HG02884 (cell line): ENCODE results near the gene GSS.

ENCODE experiments used
- ATAC-seq: cut with Tn5 transposase; IDR thresholded peaks from one replicate; pipeline ENCODE4 v1.9.1; 2021; ENCODE audit warnings: mild to moderate bottlenecking, moderate library complexity; ENCODE audit not compliant: unreplicated experiment

GSS gene

DNA sequence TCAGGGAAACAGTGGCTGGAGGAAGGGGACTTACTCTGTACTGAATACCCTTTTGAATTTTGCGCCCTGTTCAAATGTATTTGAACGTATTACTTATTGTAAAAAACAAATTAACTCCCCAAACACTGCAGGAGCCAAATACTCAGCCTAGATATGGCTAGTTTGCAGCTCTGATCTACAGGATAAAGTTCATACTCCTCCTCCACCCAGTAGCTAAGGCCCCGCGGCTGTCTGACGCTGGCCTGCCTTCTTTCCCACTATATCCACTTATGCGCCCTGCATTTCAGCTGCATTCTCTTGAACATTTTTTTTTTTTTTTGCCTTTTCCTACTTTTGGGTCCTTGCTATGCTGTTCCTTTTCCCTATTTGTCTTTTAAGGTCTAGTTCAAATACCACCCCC, 6.5 kb downstream of the GSS start:
- no peak for ATAC-seq

DNA sequence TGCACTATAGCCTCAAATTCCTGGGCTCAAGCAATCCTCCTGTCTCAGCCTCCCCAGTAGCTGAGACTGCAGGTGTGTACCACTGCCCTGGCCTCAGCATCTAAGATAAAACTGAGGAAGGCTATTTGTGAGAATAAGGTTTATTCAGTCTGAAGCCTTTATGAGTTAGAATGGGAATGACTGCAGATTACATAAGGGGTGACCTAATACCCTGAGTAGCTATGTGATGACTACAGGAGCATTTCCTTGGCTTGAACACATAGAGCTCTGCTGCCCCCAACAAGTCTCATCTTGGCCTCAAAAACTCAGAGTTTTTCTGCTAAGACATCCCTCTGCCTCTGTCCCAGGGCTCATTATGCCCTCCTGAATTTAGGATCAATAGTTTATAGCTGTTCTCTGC, 7.6 kb downstream of the GSS start:
- ATAC-seq = no peak

DNA sequence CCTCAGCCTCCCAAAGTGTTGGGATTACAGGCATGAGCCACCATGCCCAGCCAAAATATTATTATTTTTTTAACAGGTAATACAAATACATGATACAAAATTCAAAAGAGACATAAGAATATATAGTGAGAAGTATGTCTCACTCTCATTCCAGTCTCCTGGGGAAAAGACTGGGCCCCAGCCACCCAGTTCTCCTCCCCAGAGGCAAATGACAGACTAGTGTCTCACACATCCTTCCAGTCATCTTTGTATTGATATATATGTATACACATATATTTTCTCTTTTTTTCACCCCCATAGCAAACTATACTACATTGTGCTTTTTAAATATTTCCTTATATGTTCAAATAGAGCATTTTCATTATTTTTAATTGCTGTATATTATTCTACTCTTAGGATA, 8.3 kb downstream of the GSS start:
- ATAC-seq = no peak

DNA sequence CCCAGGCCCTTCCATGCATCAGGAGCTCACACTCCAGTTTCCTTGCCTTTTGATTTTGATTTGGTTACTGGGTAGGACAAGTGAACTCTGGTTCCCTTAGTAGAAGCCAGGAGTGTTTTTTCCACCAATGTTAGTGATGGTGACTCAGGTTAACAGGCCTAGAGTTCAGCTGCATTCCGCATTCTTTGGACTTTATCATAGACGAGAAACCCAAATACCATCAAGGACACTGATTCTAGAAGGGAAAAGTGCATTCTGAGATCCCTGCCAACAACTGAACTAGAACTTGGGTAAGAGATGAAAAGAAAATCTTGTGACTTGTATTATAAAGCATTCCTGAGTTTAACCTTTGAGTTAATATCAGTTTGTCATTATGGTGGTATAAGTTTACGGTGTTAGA, 8.9 kb downstream of the GSS start:
- no peak for ATAC-seq

DNA sequence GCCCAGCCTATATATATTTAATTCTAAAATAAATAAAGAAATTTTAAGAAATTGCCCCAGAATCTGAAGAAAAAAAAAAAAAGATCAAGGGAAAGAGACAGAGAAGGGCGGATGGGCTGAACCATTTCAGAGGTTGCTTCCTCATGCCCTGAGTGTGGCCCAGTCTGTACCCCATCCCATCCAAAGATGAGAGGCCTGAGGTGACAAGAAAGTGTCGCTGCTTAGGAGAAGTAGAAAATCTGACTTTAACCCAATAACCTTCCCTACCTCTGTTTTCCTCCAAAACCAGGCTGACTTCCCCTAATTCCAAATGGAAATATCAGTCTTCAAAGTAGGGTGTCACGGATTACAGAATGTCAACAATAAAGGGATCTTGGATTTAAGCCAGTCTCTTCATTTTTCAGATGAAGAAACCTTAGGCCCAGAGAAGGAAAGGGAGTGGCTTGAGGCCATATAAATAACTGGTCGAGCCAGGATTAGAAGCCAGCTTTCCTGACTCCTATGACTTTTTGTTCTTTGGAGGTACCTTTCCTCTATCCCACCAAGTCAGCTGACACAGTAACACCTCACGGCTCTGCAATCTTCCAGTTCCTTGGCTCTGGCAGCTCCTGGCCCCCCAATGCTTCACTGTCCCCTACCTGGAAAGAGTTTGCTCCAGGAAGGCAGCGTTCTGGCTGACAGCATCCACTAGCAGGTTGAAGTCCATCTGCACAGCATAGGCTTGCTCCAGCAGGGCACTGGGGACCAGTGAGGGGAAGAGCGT, 10.1 kb downstream of the GSS start:
- ATAC-seq = no peak

DNA sequence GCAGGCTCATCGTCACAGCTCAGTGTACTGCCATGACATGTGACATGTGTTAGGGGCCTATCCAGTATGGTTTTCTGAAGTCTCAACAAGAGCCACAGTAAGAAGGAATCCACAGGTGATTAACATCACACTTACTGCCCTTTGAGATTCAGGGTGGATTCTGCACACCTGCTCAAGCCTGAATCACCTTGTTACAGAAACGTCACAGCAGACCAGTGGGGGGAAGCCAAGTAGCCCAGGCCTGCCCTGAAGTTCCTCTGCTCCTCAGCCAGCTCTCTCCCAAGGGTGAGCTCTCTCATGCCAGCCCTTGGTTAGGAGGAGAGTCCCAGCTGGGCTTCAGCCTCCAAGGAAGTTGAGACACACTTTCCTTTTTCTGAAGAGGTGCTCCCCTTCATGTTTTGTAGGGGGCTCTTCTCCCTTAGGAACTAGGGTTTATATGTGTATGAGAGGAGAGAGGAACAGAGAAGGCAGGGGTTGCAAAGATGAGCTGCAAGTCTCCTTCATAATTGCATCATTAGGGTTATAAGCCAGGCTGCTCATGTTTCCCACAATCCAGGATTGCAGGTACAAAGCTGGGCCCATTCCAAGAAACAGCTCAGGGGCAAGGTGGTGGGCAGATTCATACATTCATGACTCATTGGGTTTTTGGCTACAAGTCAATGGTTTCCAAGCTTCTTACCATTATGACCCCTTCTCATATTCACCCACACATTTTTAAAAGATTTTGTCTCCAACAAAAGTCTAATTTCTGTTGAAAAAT, 11.6 kb downstream of the GSS start:
- no peak for ATAC-seq

DNA sequence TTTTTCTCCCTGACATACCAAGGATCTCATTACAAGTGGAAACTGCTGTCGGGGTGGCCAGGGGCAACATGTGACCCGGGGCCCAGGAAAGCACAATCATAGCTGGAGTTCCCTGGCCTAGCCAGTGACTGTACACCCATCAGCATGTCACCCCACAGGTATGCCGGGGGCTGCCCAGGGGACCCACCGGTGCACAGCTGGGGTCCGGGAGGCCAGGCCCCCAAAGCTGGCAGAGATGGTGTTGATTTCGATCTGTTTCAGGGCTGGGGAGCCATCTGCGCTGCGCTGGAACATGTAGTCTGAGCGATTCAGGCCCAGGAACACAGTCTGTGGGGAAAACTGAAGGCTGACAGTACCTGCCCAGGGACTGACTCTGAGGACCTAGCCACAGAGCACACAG, 13.3 kb downstream of the GSS start:
- ATAC-seq = no peak

DNA sequence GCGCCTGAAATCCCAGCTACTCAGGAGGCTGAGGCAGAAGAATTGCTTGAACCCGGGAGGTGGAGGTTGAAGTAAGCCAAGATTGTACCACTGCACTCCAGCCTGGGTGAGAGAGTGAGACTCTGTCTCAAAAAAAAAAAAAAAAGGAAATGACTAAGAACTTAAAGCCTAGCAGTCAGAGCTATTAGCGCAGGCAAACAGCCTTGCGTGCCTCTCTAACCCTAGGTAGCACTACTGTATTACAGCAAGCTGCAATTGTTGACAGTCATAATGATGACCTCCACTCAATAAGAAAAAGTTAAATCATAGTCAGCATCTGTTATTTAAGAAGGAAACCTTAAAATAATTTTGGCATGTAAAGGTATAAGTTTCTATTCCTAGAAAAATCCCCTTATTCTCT, 14.4 kb downstream of the GSS start:
- no peak for ATAC-seq

DNA sequence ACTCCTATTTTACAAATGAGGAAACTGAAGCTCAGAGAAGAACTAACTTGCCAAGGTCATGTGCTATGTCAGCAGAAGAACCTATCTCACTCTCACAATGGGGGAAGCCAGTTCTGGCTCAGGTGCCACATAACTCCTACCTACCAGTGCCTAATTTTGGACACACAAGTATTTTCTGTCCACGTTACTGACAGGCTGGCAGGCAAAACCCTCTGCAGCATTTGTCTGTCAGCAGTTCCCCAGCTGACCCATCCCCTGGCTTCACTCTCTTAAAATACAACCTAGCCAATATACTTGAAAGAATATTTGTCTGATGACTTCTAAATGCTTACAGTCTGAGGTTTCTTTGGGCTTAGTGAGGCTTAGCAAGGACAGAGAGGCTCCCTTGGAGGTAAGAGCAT, 15.5 kb downstream of the GSS start:
- no peak for ATAC-seq

DNA sequence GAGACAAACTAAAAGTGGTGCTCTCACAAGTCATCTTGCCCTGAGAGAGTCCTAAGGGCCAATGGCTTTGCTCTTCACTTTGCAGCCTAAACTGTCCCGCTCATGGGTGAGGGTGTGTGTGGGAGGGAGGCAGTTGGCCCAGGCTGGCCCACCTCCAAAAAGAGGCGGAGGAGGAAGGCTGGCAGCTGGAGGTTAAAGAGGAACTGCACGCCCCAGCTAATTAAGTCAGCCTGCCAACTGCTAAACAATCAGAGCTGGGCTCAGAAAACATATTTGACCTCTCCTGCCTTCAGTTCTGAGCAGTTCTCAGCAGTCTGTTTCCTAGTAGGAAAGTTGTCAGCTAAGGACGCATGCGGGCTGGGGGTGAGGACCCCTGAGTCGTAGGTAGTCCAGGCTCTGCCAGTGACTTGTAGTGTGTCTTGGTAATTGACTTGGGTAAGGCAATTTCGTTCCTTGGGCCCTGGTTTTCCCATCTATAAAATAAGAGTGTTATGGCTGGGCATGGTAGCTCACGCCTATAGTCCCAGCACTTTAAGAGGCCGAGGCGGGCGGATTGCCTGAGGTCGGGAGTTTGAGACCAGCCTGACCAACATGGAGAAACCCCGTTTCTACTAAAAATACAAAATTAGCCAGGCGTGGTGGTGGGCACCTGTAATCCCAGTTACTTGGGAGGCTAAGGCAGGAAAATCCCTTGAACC, 17.0 kb downstream of the GSS start:
- ATAC-seq = no peak

DNA sequence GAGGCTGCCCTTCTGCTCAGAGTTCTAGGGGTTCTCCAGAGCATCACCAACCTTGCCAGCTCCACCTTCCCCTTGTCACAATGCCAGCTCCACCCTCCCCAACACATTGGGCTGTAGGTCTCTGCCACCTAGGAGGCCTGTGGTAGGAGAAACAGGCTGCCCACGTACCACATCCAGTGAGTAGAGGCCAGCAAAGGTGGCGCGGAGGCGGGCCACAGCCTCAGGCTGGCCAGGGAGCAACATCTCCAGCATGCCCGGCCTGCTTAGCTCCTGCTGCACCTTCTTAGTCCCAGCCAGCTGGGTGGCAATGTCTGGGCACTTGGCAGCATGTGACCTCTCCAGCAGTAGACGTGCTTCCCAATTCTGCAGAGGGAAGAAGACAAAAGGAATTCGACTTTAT, 23.8 kb downstream of the GSS start:
- ATAC-seq = no peak

DNA sequence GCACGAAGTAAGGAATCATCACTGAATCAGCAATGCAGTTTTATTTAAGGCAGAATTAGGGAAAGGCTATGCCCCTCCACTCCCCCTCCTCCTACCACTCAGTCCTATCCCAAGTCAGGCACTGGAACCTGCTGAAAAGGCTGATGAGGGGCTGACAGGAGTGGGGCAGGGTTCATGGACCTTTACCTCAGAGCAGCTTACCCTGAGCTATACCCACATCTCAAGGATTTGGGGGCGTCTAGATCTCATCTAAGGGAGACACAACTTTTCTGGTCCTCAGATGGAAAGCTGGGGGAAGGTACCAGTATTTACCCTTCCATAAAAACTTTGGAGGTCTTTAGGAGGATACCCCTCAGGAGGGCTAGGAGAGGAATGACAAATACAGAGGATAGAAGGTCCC, 27.2 kb downstream of the GSS start:
- no peak for ATAC-seq

DNA sequence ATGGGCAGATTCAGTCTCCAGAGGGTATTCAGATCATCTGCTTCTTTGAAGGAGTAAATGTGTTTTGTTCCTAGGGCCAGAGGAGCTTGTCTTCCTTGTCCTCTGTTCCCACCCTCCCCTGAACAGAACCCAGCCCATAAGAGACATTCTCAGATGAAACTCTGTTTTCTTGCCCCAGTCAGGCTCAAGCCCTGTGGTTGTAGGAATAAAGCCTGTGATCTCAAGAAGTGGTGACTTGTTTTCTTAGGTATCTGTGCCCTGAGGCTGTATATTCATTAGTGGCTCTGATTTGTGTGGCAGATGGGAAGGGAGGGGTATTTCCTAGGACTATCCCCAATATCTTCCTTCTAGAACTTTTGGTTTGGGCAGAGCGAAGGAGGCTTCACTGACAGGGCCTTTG, 27.9 kb downstream of the GSS start:
- no peak for ATAC-seq

DNA sequence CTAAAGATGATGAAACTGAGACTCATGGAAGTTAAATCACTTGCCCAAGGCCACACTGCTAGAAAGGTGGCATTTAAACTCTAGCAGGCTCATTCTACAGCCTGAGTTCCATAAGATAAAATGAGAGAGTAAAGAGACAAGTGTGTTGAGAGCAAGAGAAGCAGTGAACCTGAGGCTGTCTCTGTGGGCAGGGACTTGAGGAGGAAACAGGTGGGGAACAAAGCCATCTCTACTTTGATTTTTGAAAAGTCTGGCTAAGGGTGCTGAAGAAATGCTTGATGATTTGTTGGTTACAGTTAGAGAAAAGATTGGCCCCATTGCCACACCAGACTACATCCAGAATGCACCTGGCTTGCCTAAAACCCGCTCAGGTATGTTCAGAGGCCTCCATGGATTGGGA, 29.0 kb downstream of the GSS start:
- no peak for ATAC-seq

DNA sequence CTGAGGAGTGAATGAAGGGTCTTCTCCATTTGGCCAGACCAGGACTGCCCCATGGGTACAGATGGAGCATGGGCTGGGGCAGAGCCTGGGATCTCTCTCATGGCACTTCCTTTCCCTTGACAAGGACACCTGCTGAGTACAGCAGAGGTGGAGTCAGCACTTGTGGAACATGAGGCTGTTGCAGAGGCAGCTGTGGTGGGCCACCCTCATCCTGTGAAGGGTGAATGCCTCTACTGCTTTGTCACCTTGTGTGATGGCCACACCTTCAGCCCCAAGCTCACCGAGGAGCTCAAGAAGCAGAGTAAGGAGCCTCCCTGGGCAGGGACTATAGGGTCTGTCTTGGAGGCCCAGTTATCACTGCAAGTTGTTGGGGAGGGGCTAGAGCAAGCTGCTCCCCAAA, 29.6 kb downstream of the GSS start:
- no peak for ATAC-seq

DNA sequence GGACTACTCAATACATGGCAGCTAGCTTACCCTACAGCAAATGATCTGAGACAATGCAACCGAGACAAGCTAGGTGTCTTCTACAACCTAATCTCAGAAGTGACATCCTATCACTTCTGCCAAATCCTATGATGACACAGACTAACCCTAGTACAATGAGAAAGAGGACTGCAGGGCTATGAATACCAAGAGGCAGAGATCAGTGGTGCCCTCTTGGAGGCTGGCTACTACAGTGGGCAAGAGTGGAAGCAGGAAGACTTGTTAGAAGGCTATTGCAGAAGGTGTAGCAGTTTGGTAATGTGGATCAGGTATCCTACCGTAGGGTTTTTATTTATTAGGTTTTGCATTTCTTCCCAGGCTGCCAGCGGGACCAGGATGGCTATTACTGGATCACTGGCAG, 30.3 kb downstream of the GSS start:
- no peak for ATAC-seq

DNA sequence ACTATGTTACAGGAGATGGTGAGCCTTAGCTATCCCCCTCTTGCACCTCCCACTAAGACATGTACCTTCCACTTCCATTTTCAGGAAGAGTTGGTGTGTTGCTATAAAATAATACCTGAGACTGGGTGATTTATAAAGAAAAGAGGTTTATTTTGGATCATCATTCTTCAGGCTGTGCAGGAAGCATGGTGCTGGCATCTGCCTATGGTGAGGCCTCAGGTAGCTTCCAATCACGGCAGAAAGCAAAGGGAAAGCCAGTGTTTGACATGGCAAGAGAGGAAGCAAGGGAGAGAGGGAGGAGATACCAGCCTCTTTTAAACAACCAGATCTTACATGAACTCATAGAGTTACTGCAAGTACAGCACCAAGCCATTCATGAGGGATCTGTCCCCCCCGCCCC, 32.2 kb downstream of the GSS start:
- no peak for ATAC-seq

DNA sequence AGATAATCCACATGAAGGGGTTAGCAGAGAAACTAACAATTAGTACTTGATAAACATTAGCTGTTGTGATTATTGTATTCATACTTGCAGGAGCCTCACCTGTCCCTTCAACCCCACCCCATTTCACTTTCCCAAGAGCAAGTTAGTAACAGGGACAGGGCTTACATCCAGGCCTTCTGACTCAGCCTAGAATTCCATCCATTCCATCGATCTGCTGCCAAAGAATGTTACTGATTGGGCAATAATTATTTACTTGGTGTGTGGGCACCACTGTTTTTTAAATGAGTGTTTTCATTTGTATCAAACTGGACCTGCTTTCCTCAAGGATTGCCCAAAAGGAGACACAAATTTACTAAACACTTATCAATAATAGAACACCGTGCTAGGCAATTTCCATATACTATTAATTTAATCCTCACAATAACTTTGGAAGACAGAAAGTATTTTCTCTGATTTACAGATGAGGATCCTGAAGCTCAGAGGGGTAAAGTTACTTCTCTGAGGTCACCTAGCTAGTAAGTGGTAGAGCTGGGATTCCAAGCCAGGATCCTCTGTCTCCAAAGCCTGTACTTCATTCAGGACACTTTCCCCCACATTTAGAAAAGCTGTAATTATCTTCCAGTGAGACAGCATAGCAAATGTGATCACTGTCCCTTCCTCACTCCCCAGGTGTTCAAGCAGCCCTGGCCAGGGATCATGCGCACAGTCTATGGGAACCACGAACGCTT, 32.8 kb downstream of the GSS start:
- ATAC-seq = no peak

DNA sequence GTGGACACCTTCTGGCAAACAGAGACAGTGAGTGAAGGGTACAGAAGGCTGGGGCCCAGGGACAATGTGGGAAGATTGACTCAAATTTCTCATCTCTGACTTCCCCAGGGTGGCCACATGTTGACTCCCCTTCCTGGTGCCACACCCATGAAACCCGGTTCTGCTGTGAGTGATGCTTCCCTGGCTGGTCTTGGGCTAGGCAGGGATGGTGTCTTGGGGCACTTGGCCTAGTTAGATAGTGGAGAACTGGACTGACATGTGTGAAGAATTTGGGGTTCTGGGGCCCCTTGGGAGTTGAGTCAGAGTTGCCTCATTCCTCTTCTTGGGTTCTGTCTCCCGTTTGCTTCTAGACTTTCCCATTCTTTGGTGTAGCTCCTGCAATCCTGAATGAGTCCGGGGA, 34.2 kb downstream of the GSS start:
- ATAC-seq = no peak

DNA sequence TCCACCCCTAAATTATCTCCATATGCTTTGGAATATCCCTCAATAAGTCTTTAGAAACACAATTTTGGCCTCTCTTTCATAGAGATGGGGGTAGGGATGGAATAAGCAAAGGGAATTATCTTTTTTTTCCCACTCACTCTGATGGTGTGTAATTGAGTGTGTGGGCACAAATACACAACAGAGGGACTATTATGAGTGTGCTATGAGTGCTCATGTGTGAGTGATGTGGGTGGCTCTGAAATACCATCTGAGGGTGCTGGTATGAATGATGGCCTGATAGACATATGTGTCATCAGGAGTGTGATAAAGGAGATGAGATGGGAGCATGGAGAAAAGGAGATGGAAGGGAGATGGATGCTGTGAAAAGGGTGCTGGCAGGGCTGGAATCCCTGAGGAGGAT, 35.6 kb downstream of the GSS start:
- no peak for ATAC-seq

DNA sequence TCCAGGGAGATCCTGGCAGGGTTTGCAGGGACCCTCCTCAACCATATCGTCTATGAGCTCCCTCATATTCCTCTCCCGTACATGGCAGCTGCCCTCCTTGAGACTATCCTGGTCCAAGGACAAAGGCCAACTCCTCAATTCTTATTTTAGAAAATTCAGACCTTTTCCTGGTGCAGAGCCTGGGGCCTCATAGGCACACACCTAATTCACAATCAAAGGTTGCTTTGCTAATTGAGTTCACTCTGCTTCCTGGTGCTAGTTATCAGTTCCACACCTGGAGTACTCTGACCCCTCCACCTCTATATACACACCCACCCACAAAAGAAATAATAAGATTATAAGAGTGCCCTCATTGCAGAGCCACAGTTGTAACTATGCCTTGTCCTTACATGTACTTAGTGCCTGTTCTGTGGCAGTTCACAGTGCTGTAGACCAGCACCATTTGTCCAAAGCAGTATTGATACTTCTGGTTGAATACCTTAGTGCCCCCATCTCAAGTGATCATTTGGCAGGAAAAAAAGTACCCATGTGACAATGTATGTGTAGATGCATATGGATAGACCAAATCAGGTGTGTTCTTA, 38.7 kb downstream of the GSS start:
- ATAC-seq = no peak
